Gastroesophageal sphincter (tissue), 3 donors: ENCODE data around the gene PDZD2.

Source experiments
- POLR2A ChIP-seq, 2 donors: fragments of 450-650 bp; IDR thresholded peaks; one replicate each; pipeline ENCODE4 v1.6.1; 2017; ENCODE audit warnings: antibody characterized with exemption in 2 of 2, mild to moderate bottlenecking in 2 of 2, moderate library complexity in 1 of 2
- TF ChIP-seq, protein P1 (sequence below), 4 experiments: fragments of 200-600 bp in 2 of 4; fragments of 450-650 bp in 2 of 4; sonication (generic) in 1 of 4; IDR thresholded peaks; one replicate each; pipeline ENCODE4 v1.5.1; 2017 to 2019; ENCODE audit warnings: antibody characterized with exemption in 4 of 4, mild to moderate bottlenecking in 2 of 4, moderate library complexity in 2 of 4

DNA sequence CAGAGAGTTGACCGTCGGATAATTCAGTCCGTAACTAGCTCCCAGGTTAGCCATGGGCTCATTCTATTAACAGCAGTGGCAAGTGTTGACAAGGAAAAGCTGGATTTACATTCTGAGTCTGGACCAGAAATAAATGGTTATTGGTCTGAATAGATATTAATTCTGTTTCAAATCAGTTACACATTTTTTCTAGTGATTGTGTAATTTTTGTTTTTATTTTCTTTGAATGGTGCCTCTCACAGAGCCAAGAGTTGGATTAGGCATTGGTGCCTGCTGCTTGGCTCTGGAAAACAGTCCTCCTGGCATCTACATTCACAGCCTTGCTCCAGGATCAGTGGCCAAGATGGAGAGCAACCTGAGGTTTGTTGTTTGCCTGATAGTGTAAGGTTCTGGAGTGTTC, 420.1 kb downstream of the PDZD2 start:
- no peak for TF ChIP-seq POLR2A (IDR thresholded peaks at IDR 0.05)
- TF ChIP-seq, protein P1, sequence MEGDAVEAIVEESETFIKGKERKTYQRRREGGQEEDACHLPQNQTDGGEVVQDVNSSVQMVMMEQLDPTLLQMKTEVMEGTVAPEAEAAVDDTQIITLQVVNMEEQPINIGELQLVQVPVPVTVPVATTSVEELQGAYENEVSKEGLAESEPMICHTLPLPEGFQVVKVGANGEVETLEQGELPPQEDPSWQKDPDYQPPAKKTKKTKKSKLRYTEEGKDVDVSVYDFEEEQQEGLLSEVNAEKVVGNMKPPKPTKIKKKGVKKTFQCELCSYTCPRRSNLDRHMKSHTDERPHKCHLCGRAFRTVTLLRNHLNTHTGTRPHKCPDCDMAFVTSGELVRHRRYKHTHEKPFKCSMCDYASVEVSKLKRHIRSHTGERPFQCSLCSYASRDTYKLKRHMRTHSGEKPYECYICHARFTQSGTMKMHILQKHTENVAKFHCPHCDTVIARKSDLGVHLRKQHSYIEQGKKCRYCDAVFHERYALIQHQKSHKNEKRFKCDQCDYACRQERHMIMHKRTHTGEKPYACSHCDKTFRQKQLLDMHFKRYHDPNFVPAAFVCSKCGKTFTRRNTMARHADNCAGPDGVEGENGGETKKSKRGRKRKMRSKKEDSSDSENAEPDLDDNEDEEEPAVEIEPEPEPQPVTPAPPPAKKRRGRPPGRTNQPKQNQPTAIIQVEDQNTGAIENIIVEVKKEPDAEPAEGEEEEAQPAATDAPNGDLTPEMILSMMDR (IDR thresholded peaks at IDR 0.05) = no peak
